NOMO-1 treated with dmso at 0.1 percent for 144 hours (cell line): Measurements from ENCODE around the gene SPACA1.
"Not testable (repeated sequence)": the region's sequence is repeated elsewhere in the genome, so short reads cannot be mapped to it uniquely, and the experiment has no call there.

Source experiments
- DNase-seq: peaks from one replicate; lab custom pipeline; 2025; ENCODE audit not compliant: unreplicated experiment; lab: John Stamatoyannopoulos, UW

Gene SPACA1, protein sequence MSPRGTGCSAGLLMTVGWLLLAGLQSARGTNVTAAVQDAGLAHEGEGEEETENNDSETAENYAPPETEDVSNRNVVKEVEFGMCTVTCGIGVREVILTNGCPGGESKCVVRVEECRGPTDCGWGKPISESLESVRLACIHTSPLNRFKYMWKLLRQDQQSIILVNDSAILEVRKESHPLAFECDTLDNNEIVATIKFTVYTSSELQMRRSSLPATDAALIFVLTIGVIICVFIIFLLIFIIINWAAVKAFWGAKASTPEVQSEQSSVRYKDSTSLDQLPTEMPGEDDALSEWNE

DNA sequence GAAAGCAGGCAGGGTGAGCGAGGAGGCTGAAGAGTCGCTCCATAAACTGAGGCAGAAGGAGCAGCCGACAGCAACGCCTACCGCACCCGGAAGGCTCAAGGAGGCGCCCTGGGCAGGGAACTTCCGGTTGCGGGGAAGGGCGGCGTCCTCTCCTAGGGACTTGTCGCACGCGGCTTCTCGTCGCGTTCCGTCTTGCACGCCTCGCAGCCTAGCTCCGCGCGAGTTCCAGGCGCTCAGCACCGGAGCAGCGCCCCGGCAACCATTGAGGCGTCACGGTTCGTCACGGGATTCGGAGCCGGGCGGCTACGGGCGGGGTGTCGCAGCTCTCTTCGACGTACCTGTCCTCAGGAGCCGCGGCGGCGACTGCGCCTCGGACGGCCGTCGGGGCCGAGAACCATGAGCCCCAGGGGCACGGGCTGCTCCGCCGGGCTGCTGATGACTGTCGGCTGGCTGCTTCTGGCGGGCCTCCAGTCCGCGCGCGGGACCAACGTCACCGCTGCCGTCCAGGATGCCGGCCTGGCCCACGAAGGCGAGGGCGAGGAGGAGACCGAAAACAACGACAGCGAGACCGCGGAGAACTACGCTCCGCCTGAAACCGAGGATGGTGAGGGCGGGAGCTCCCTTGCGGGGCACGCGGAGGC, at the start of gene SPACA1:
TSS of gene SPACA1 (plus strand) at position 332 of the 641 bp plus-strand sequence. CDS start at position 397, 65 bp downstream.
- DNase-seq, result no peak

DNA sequence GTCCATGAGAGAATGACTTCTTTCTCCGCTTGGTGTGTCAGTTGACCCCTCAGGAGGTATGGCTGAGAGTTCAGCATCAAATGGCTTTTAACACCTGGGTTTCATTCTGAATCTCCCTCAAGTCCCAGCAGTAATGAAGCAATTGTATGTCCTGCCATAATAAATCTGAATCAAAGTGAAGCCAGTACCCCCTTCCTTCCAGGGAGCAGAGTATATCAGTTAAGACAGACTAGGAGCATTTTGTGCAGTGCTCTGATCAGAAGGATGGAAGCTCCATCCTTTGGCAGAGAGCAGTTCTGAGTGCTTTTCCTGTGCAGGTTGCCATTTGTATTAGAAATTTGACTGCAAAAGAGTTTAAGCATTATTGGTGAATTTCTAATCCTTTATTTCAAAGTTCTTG, 46.9 kb upstream of the SPACA1 start:
- no peak for DNase-seq

DNA sequence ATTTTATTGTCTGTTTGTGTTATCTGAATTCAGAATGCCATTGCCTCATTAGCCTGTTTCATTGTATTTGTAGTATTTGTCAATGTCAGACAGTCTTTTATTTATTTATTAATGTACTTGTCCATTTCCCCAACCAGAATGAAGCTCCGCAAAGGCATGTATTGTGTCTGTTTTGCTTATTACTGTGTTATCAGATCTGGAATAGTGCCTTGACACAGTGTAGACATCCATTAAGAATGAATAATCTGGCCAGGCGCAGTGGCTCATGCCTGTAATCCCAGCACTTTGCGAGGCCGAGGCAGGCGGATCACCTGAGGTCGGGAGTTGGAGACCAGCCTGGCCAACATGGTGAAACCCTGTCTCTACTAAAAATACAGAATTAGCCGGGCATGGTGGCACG, 46.4 kb upstream of the SPACA1 start:
- not testable (repeated sequence) for DNase-seq

DNA sequence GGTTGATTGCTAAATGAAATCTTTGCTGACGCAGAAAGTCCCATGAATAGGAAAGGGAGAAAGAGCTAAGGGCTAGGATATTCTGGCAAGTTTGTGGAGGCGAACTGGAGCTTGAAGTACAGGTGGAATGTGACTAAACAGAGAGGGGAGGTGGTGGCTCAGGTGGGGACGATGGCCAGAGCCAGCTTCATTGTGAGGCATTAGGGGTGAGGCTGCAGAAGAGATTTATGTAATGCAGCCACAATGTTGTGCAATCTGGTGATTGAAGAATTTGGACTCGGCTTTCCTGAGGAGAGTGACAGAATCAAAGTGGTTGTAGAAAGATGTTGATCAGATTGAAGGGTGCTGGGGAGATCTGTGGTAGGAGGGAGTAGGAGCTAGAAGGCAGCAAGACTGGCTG, 42.9 kb upstream of the SPACA1 start:
- peak; percentile 34 for DNase-seq

DNA sequence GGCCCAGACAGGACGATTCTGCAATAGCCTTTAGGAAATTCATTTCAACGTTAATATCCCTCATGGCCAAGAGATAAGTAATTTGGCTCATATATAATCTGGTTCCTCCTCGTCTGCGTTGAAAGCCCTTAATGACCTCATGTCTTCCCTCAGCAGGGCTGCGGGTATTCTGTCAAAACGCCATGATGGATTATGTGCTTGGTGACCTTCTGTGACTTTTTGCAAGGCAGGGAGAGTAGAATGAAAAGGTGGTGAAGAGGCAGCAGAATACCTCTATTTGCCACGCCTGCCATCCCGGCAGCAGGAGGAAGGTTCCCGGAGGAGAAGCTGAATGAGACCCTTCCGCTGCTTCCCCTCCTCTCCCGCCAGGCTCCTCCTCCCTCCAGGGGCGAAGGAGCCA, 41.1 kb upstream of the SPACA1 start:
- no peak for DNase-seq

DNA sequence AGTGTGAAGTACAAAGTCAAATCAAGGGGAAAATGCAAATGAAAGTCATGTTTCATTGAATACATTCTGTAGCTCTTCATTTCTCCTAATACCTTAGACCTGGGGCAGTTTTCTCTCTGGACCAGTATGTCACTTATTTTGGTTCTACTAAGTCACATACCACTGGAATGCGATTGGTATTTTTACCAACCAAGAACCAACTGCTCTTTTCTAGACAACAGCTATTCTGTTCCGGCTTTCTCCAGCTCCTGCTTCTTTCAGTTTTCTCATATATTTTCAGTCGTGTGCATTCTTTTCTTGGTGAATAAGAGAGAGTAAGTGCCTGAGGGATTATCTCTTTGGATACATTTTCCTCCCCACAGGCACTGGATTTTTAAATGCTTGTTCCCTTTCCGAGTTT, 39.2 kb upstream of the SPACA1 start:
- DNase-seq, result no peak

DNA sequence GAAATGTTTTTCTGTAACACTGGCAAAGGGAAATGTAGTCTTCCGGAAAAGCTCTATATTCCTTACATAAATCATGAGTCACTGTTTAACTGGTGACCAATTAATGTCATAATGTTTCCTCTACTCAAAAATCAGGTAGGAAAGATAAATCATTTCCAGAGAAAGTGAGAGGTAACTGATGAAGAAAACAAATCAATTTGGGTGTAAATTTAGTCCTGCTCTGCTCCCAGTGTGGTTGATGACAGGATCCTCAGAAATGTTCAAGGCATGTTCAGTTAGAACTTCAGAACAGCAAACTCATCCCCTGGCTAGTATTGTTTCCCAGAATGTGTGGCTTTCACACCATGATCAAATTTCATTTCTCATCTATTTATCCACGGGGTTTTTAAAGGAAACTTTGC, 38.8 kb upstream of the SPACA1 start:
- DNase-seq, result no peak

DNA sequence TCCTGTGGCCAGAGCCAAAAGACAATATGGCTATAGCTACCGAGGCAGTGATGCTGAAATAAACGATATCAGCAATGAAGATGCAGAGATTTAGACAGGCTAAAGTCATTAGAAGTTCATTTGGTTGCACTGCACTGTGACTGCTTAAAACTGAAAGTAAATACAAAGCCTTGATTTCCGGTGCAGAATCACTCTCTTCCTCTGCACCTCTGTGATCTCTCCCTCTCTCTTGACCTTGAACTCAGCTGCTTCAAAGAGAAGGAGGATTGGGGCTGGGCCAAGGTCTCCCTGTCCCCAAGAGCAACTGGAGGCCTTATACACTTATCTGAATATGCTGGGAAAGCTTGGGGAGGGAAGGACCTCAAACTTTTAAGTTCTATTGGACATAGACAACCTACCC, 34.6 kb upstream of the SPACA1 start:
- DNase-seq, result no peak

DNA sequence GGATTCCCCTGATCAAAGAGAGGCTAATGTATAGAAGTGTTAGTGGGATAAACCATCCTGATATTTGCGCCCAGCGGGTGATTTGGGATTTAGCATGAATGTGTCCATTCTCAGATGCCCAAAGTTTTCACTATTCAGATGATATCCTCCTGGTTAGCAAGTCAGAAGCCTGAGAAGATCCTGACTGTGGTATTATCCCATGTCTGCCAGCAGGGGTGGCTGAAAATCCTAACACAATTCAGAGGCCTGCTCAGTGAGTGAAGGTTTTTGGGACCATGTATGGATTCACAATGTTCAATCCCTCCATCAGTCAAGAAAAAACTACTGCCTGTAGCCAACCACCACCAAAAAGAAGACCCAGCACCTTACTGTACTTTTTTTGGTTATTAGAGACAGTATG, 34.1 kb upstream of the SPACA1 start:
- DNase-seq, result no peak

- DNase-seq, result no peak
Measured at GRCh38 chr6:88020439-88020838, 27.2 kb upstream of the SPACA1 start.

DNA sequence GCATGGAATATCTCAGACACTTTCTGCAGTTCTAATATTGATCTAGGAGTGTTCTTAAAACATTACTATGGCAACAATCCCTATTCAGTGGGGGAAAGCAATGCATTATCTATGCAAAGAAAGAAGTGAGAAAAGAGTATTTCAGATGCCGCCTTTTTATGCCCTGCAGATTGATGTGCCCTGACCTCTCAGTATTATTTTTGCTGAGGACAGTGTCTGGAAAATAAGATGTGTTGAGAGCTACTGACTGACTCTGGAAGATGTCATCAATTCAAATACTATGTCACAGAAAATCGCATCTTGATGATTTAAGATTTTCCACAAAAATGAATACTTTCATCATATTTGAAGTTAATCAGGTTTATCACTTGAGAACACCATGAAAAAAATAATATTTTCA, 22.9 kb upstream of the SPACA1 start:
- no peak for DNase-seq

- no peak for DNase-seq
Measured at GRCh38 chr6:88031550-88031949, 16.1 kb upstream of the SPACA1 start.

- DNase-seq, result no peak
Measured at GRCh38 chr6:88044530-88044929, 3.1 kb upstream of the SPACA1 start.

DNA sequence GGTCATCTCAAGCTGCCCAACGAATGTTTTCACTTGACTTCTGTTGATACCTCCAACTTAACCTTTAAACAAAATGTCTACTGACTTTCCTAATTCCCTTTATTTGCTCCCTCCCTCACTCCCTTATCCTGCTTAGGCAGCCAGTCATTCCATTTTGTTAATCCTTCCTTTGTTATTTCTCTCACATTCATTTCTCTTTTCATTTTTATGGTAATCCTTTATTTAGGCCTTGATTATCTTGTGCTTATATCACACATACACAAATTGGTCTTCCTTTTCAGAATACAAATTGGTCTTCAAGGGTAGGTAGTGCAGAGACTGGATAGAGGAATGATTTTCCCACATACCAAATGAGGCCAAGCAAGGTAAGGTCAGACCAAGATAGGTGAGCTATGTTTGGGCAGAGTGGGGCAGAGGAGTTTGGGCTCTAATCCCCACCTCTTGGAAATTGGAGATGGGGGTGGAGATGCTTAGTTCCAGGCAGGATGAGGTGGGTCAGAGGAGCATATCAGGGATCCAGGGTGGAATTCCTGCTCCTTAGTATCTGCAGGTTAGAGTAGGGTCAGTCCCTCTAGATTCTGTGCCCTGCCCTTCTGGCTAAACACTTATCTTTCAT, 2.0 kb upstream of the SPACA1 start:
- DNase-seq, result no peak

GRCh38 chr6:88048578-88048977, 937 bp downstream of the SPACA1 start:
- no peak for DNase-seq

DNA sequence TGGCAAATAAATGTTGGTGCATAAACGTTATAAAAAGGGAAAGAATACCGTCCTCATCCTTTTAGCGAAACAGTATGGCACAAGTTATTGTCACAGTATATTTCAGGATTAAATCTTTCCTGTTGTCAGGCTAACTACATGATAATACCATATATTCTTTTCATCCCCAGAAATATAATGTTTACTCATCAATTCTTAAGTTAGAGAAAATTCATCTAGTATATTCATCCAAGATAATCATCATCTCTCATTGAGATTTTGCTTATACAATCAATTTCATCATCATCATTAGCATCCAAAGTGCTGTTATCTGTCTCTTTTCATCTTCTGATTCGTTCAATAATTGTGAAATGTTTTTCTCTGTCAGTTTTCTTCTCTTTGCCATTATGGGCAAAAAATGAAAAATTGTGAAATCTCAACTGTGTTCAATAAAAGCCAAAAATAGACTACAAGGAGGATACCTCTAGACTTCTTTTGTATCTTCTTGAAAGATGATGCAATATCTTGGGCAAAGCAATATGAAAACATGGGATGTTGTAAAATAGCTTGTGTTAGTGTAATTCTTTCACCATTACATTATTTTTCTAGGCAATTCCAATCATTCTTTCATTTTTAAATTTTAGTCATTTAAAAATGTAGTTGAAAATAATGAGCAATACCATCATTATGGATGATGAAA, 2.6 kb downstream of the SPACA1 start:
- peak; percentile 42 for DNase-seq

DNA sequence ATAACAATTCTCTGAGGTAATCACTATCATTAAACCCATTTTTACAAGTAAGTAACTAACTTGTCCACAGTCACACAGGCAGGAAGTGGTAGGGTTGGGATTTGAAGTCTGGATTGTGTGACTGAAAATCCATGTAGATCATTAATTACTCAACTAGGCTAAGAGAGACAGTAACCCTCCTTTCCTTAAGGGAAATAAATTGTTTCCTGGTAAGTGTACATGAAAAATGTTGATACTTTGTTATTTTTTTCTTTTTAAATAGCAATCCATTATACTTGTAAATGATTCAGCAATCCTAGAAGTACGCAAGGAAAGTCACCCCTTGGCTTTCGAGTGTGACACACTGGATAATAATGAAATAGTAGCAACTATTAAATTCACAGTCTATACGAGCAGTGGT, 11.6 kb downstream of the SPACA1 start:
- no peak for DNase-seq

DNA sequence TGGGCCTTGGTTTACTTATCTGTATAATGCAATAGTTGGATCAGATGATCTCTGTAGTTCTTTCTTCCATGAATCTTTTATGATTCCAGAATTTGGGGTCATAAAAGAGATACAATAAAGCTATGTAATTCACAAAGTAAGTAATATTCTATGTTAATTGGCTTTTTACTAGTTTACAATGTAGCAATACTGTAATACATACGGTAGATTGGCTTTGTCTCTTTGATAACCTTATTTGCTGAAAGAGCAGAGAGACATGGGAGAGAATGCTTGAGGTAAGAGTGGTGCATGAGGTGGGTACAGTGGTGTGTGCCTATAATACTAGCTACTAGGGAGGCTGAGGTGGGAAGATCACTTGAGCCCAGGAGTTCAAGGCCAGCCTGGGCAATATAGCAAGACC, 14.7 kb downstream of the SPACA1 start:
- no peak for DNase-seq

GRCh38 chr6:88072462-88072861, 24.8 kb downstream of the SPACA1 start:
- no peak for DNase-seq

GRCh38 chr6:88074791-88075190, 27.1 kb downstream of the SPACA1 start:
- DNase-seq, result no peak

DNA sequence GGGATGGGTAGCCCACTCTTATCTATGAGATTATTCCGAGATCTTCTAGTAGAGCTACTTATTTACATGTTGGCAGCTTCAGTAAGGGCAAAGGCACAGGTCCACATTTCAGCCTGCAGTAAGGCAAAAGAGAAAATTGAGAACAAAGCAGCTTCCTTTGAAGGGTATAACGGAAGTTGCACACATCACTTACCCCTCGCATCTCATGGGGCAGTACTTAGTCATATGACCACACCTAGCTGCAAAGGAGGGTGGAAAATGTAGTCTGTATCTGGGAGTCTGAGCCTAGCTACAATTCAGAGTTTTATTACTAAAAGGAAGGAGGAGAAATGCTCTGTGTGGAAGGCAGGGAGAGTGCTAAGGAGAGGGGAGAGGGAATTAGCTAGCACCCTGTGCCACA, 29.7 kb downstream of the SPACA1 start:
- no peak for DNase-seq

DNA sequence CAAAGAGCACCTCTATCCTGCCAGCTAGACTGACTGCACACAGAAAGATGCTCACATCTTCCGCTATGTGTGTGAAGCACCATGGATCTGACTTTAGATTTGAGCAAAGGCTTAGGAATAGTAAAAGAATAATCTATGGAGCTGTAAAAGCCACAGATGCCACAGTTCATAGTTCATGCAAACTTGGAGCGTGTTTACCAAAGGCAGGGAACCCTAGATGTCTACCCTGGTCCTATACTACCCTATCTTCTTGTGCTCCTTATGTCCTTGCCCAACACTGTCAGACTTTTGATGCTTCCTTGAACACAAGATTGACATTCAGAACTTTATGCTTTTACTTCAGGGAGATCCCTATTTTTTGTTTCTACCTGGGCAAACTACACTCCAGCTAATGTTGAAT, 39.2 kb downstream of the SPACA1 start:
- DNase-seq, result no peak
